HepG2 (cell line): Measurements from ENCODE around the gene CAPN7. TPM values are rescaled to one million over a fixed set of nuclear protein-coding genes. Genes with fewer than 3 reads are reported as not detected.
A peak's percentile ranks its signal among the peaks of the same experiment; 100 is the strongest.

ENCODE experiments used
- ATAC-seq: fragments of 200-7000 bp; cut with Tn5 transposase; 3 replicates; pipeline ENCODE4 v1.9.1; 2020; ENCODE audit warnings: mild to moderate bottlenecking, moderate library complexity
- BruUV-seq: library from RNA; stranded (reverse); fragments of 400-500 nt; replicated peaks from 2 replicates; lab custom pipeline; 2021; lab: Mats Ljungman, UMichigan
- CTCF ChIA-PET: fragments of 300-600 bp; formaldehyde crosslinking; extraction: SDS; loops from one replicate; lab custom pipeline; 2021; ENCODE audit warnings: low total read pairs, inconsistent platforms, low intra/inter-chr PET ratio; lab: Yijun Ruan, JAX
- POLR2A ChIA-PET: fragments of 350-600 bp; sonication (Branson Sonifier 250); formaldehyde crosslinking; loops from one replicate; lab custom pipeline; 2020; ENCODE audit warnings: antibody characterized with exemption, inconsistent platforms; lab: Yijun Ruan, JAX
- DNase-seq: peaks from one replicate; pipeline ENCODE4 v3.0.0-alpha.2; 2015; ENCODE audit warnings: low spot score
- FAIRE-seq: peaks from 3 replicates; lab custom pipeline; 2011; peaks lifted over from hg19 to GRCh38; lab: Jason Lieb, UNC
- H2AFZ ChIP-seq: one replicate; pipeline ENCODE4 v1.6.1; 2011; ENCODE audit warnings: low read length, inconsistent platforms
- H3K27ac ChIP-seq: fragments of 300-600 bp; 3 replicates; pipeline ENCODE4 v1.8.0; 2011; ENCODE audit warnings: mixed run types, mild to moderate bottlenecking, mixed read lengths, low read length, inconsistent platforms; ENCODE audit not compliant: insufficient read depth; ENCODE audit errors: extremely low read length
- H3K27me3 ChIP-seq, 2 experiments: fragments of 200-600 bp in 1 of 2; 2 replicates in 1 of 2; 3 replicates in 1 of 2; pipeline versions ENCODE4 v1.6.0 to v1.8.0; 2011; ENCODE audit warnings: low read length in 2 of 2, mild to moderate bottlenecking in 2 of 2, moderate library complexity in 2 of 2, inconsistent platforms in 1 of 2; ENCODE audit not compliant: insufficient read depth in 2 of 2, control insufficient read depth in 1 of 2
- H3K36me3 ChIP-seq, 2 experiments: fragments of 200-600 bp in 1 of 2; replicated peaks in 1 of 2; 2 replicates in 1 of 2; 3 replicates in 1 of 2; pipeline versions ENCODE4 v1.5.1 to v1.8.0; 2011; ENCODE audit warnings: low read length in 2 of 2, inconsistent platforms in 1 of 2; ENCODE audit not compliant: insufficient read depth in 2 of 2, control insufficient read depth in 1 of 2
- H3K4me1 ChIP-seq: 2 replicates; pipeline ENCODE4 v1.5.1; 2012; ENCODE audit warnings: low read length, inconsistent platforms; ENCODE audit not compliant: insufficient read depth
- H3K4me2 ChIP-seq: 2 replicates; pipeline ENCODE4 v1.6.0; 2011; ENCODE audit warnings: low read depth, low read length, inconsistent platforms
- H3K4me3 ChIP-seq, 3 experiments: fragments of 200-600 bp in 1 of 3; sonication (generic), shearing (Covaris generic) in 1 of 3; replicated peaks in 1 of 3; 2 replicates each; pipeline ENCODE4 v1.5.1; 2011 to 2016; ENCODE audit warnings: low read length in 3 of 3, inconsistent platforms in 2 of 3, low read depth in 2 of 3, mild to moderate bottlenecking in 2 of 3, control low read depth in 1 of 3, mixed read lengths in 1 of 3; ENCODE audit not compliant: insufficient read depth in 1 of 3
- H3K79me2 ChIP-seq: one replicate; pipeline ENCODE4 v1.6.1; 2011; ENCODE audit warnings: low read length, inconsistent platforms; ENCODE audit not compliant: insufficient read depth
- H3K9ac ChIP-seq: 2 replicates; pipeline ENCODE4 v1.6.0; 2011; ENCODE audit warnings: mild to moderate bottlenecking, low read depth, low read length, inconsistent platforms; ENCODE audit not compliant: insufficient read depth
- H3K9me3 ChIP-seq: 2 replicates; pipeline ENCODE4 v1.5.1; 2012; ENCODE audit warnings: mild to moderate bottlenecking, low read length
- H4K20me1 ChIP-seq: 2 replicates; pipeline ENCODE4 v1.6.0; 2011; ENCODE audit warnings: inconsistent platforms, mild to moderate bottlenecking, low read length, moderate library complexity; ENCODE audit not compliant: insufficient read depth
- ATF7 ChIP-seq, 2 experiments: fragments of 450-650 bp in 1 of 2; sonication (generic) in 1 of 2; formaldehyde crosslinking in 1 of 2; IDR thresholded peaks; 2 replicates each; pipeline versions ENCODE4 v1.4.0 to v1.6.1; 2016 to 2020; ENCODE audit warnings: antibody characterized with exemption in 1 of 2, mild to moderate bottlenecking in 1 of 2, missing genetic modification reagents in 1 of 2
- HNRNPK ChIP-seq: fragments of 200-400 bp; formaldehyde crosslinking; IDR thresholded peaks from 2 replicates; pipeline ENCODE4 v1.6.1; 2018; ENCODE audit warnings: low read length, low read depth, moderate library complexity, mild to moderate bottlenecking; ENCODE audit not compliant: poor library complexity, severe bottlenecking
- MTF1 ChIP-seq: sonication (generic); formaldehyde crosslinking; IDR thresholded peaks from 2 replicates; pipeline ENCODE4 v1.5.0; 2020; ENCODE audit warnings: missing genetic modification reagents
- NONO ChIP-seq, 2 experiments: fragments of 450-650 bp in 1 of 2; sonication (generic) in 1 of 2; formaldehyde crosslinking in 1 of 2; IDR thresholded peaks in 1 of 2; conservative IDR thresholded peaks in 1 of 2; 2 replicates each; pipeline versions ENCODE4 v1.6.1 to v1.8.0; 2017 to 2022; ENCODE audit warnings: mild to moderate bottlenecking in 1 of 2, missing genetic modification reagents in 1 of 2, moderate library complexity in 1 of 2
- NR1H2 ChIP-seq: sonication (generic); formaldehyde crosslinking; IDR thresholded peaks from 2 replicates; pipeline ENCODE4 v1.8.1; 2022; ENCODE audit warnings: low read depth, missing genetic modification reagents, borderline replicate concordance
- SP1 ChIP-seq, 2 experiments: fragments of 450-650 bp in 1 of 2; sonication (generic) in 1 of 2; formaldehyde crosslinking in 1 of 2; IDR thresholded peaks; 2 replicates each; pipeline versions ENCODE4 v1.4.0 to v1.6.1; 2016 to 2020; ENCODE audit warnings: missing genetic modification reagents in 1 of 2
- YY1 ChIP-seq: IDR thresholded peaks from 2 replicates; pipeline ENCODE4 v1.6.1; 2011; ENCODE audit warnings: low read length, low read depth, moderate library complexity, mild to moderate bottlenecking; ENCODE audit not compliant: insufficient read depth, insufficient replicate concordance
- ZSCAN30 ChIP-seq: sonication (generic); formaldehyde crosslinking; IDR thresholded peaks from 2 replicates; pipeline ENCODE4 v1.5.0; 2020; ENCODE audit warnings: mild to moderate bottlenecking, missing genetic modification reagents
- WGBS: methylation state at CpG from one replicate; pipeline ENCODE4 v1.1.6; 2017; ENCODE audit warnings: low lambda C conversion rate; 5-methylcytosine and 5-hydroxymethylcytosine counted together
- in situ Hi-C: cut with HindIII; loops from 2 replicates; pipeline ENCODE4 v1.10.0; 2017; ENCODE audit warnings: low pct_unique_long_range_greater_than_20kb; ENCODE audit not compliant: extremely low pct_ligation_motif_present
- intact Hi-C: fragments of 100-400 bp; cut with micrococcal nuclease; formaldehyde crosslinking; loops from one replicate; pipeline ENCODE4 v1.10.0; 2022; ENCODE audit not compliant: unreplicated experiment
- polyA plus RNA-seq, 8 experiments: library from polyadenylated mRNA; depleted of rRNA in 3 of 8; stranded (reverse) in 7 of 8; unstranded in 1 of 8; fragments of >200 nt; fragmentation: Illumina TruSeq in 4 of 8; extraction: Trizol in 4 of 8; gene quantifications; 2 replicates each; pipeline versions ENCODE4 v1.2.1 to v1.2.3, GENCODE V29; 2011 to 2016; ENCODE audit warnings: low read depth in 4 of 8, missing spikeins in 1 of 8, mixed read lengths in 1 of 8; ENCODE audit not compliant: insufficient read depth in 1 of 8
- total RNA-seq, 5 experiments: library from RNA; depleted of rRNA; stranded (reverse); fragments of >200 nt; fragmentation: Illumina TruSeq; extraction: Trizol; gene quantifications; 2 replicates each; pipeline ENCODE4 v1.2.3, GENCODE V29; 2016; ENCODE audit warnings: low read depth in 1 of 5
- TF ChIP-seq, protein P1 (sequence below): sonication (generic); formaldehyde crosslinking; IDR thresholded peaks from 2 replicates; pipeline ENCODE4 v1.4.0; 2020; ENCODE audit warnings: mild to moderate bottlenecking, missing genetic modification reagents

Gene CAPN7
- total and polyA plus RNA-seq, 2 of the 13 experiments (the other 11 are each of a cell fraction or from before 2014, with no cell fraction given) = 16.7 to 36.8 TPM

DNA sequence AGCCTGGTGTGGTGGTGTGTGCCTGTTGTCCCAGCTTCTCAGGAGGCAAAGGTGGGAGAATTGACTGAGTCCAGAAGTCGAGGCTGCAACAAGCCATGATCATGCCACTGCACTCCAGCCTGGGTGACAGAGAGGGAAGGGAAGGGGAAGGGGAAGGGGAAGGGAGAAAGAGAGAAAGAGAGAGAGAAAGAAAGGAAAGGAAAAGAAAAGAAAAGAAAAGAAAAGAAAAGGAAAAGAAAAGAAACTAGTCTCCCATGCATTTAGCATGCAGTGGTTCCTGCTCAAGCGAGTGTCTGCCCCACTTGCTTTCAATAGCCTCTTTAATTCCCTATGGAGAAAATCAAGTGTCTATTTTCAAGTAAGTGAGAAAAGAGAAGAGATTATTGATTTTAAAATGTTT, 20.6 kb upstream of the CAPN7 start:
- POLR2A ChIA-PET = interaction anchor here (1.0 to 1.5 kb wide), 2 partner anchors 21 to 22 kb away, joined by 3 to 4 read pairs; partner anchors contain the start of gene CAPN7
- no peak overlapping the region for H2AFZ ChIP-seq
- WGBS = 96% methylated on average over 2 of the region's 2 CpGs

GRCh38 chr3:15186101-15186476, 20.0 kb upstream of the CAPN7 start:
- in situ Hi-C loops = no loop called here
- H3K79me2 ChIP-seq = no peaks in the 10 kb centered on the region
- TF ChIP-seq ATF7 (IDR thresholded peaks at IDR 0.05) (no peak), ATF7 (CRISPR knock-in tag; IDR thresholded peaks at IDR 0.05) (no peak), YY1 (no peak), SP1 (IDR thresholded peaks at IDR 0.05) (no peak), SP1 (CRISPR knock-in tag; IDR thresholded peaks at IDR 0.05) (no peak), NR1H2 (CRISPR knock-in tag) (no peak), NONO (IDR thresholded peaks at IDR 0.05) (no peak), NONO (CRISPR knock-in tag; conservative IDR thresholded peaks at IDR 0.05) (no peak)
- no peak for FAIRE-seq
- ChIA-PET CTCF (no interaction called here), POLR2A (interaction anchor here (1.5 to 1.6 kb wide), 2 partner anchors 15 to 21 kb away, joined by 4 read pairs; no protein-coding TSS in a partner anchor)
- intact Hi-C loops = no loop called here
- H3K27ac ChIP-seq = no peak overlapping the region
- no peaks in the 10 kb centered on the region for H3K27me3 ChIP-seq
- no peaks in the 10 kb centered on the region for H3K9me3 ChIP-seq
- H2AFZ ChIP-seq = no peak overlapping the region
- WGBS = 89% methylated on average over 1 of the region's 1 CpG
- H4K20me1 ChIP-seq = no peaks in the 10 kb centered on the region
- no peaks in the 10 kb centered on the region for H3K36me3 ChIP-seq
- H3K4me1 ChIP-seq = peaks cover 17% of the 10 kb centered on the region
- BruUV-seq = no TSS peak
- H3K9ac ChIP-seq = no peak overlapping the region
- peak overlapping the region; percentile 27; the same call in 1 of the 2 replicates for H3K4me2 ChIP-seq
- ATAC-seq = no peak
- DNase-seq = no peak
- no peak overlapping the region for H3K4me3 ChIP-seq

More for the DNA sequence above, 20.6 kb upstream of the CAPN7 start:
- no peaks in the 10 kb centered on the region for H3K36me3 ChIP-seq
- no peak overlapping the region for H3K9ac ChIP-seq
- CTCF ChIA-PET = no interaction called here
- intact Hi-C loops = no loop called here
- no peaks in the 10 kb centered on the region for H3K79me2 ChIP-seq
- H3K27ac ChIP-seq = no peak overlapping the region
- no peaks in the 10 kb centered on the region for H3K9me3 ChIP-seq
- BruUV-seq = no TSS peak
- H3K4me3 ChIP-seq = no peak overlapping the region
- H4K20me1 ChIP-seq = no peaks in the 10 kb centered on the region
- TF ChIP-seq ZSCAN30 (CRISPR knock-in tag) (no peak), HNRNPK (peak; percentile 69), MTF1 (CRISPR knock-in tag) (no peak)
- TF ChIP-seq, protein P1, sequence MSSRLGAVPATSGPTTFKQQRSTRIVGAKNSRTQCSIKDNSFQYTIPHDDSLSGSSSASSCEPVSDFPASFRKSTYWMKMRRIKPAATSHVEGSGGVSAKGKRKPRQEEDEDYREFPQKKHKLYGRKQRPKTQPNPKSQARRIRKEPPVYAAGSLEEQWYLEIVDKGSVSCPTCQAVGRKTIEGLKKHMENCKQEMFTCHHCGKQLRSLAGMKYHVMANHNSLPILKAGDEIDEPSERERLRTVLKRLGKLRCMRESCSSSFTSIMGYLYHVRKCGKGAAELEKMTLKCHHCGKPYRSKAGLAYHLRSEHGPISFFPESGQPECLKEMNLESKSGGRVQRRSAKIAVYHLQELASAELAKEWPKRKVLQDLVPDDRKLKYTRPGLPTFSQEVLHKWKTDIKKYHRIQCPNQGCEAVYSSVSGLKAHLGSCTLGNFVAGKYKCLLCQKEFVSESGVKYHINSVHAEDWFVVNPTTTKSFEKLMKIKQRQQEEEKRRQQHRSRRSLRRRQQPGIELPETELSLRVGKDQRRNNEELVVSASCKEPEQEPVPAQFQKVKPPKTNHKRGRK (CRISPR knock-in tag) = peak; percentile 73; the same call in 1 of the 2 replicates
- FAIRE-seq (no peak), DNase-seq (no peak), ATAC-seq (no peak)
- no peaks in the 10 kb centered on the region for H3K27me3 ChIP-seq
- no peak overlapping the region for H3K4me2 ChIP-seq
- in situ Hi-C loops = no loop called here
- peaks cover 17% of the 10 kb centered on the region for H3K4me1 ChIP-seq
